Central memory CD8-positive, alpha-beta T cell (primary cell): ENCODE data around the gene SP140L.
A peak's percentile ranks its signal among the peaks of the same experiment; 100 is the strongest.
"Not testable (repeated sequence)": the region's sequence is repeated elsewhere in the genome, so short reads cannot be mapped to it uniquely, and the experiment has no call there.

Source experiments
- ATAC-seq: fragments of 150-1000 bp; cut with Tn5 transposase; replicated peaks from 2 replicates; pipeline ENCODE4 v1.10.0; 2022; ENCODE audit warnings: mild to moderate bottlenecking, moderate FRiP score, moderate number of reproducible peaks; ENCODE audit not compliant: poor library complexity, severe bottlenecking; ENCODE audit errors: extremely low read depth
- DNase-seq, 2 donors: peaks; one replicate each; pipeline ENCODE4 v3.0.0; 2021; ENCODE audit warnings: low spot score in 2 of 2
- H3K27ac Mint-ChIP-seq: one replicate; pipeline ENCODE4 v1.8.0; 2022; ENCODE audit warnings: low read depth, mild to moderate bottlenecking, moderate library complexity, mixed read lengths
- H3K27me3 Mint-ChIP-seq: one replicate; pipeline ENCODE4 v1.8.0; 2022; ENCODE audit warnings: mixed read lengths
- H3K36me3 Mint-ChIP-seq: one replicate; pipeline ENCODE4 v1.8.0; 2022; ENCODE audit warnings: mild to moderate bottlenecking, moderate library complexity, mixed read lengths; ENCODE audit not compliant: insufficient read depth
- H3K4me1 Mint-ChIP-seq: one replicate; pipeline ENCODE4 v1.8.0; 2022; ENCODE audit warnings: mixed read lengths
- H3K4me3 Mint-ChIP-seq: one replicate; pipeline ENCODE4 v1.8.0; 2022; ENCODE audit warnings: mild to moderate bottlenecking, moderate library complexity, mixed read lengths
- H3K9me3 Mint-ChIP-seq: one replicate; pipeline ENCODE4 v1.8.0; 2022; ENCODE audit warnings: mixed read lengths

Gene SP140L

GRCh38 chr2:230326453-230327417, at the start of gene SP140L:
Gene SP140L, plus strand, starts transcription at chr2:230327193. Its CDS starts 77 bp downstream, at chr2:230327270.
- Mint-ChIP-seq H3K4me3 (peak within 1 kb of the TSS; percentile 98), H3K36me3 (peaks cover 30% of the 10 kb centered on the region), H3K9me3 (no peaks in the 10 kb centered on the region), H3K4me1 (peaks cover 70% of the 10 kb centered on the region), H3K27ac (peak within 1 kb of the TSS; percentile 98), H3K27me3 (no peaks in the 10 kb centered on the region)
- ATAC-seq (peak; percentile 100), DNase-seq (peak; percentile 51 to 64)

GRCh38 chr2:230282936-230283335, 44.1 kb upstream of the SP140L start:
- H3K27me3 Mint-ChIP-seq, result no peaks in the 10 kb centered on the region
- peaks cover 20% of the 10 kb centered on the region for H3K36me3 Mint-ChIP-seq
- no peak for DNase-seq
- no peaks in the 10 kb centered on the region for H3K9me3 Mint-ChIP-seq
- H3K4me1 Mint-ChIP-seq, result peaks cover 16% of the 10 kb centered on the region
- ATAC-seq, result no peak
- no peak overlapping the region for H3K4me3 Mint-ChIP-seq
- H3K27ac Mint-ChIP-seq, result no peak overlapping the region

GRCh38 chr2:230286048-230286447, 40.9 kb upstream of the SP140L start:
- no peak overlapping the region for H3K27ac Mint-ChIP-seq
- no peak for DNase-seq
- ATAC-seq, result no peak
- H3K9me3 Mint-ChIP-seq, result peaks cover 6% of the 10 kb centered on the region
- no peaks in the 10 kb centered on the region for H3K27me3 Mint-ChIP-seq
- H3K4me1 Mint-ChIP-seq, result peaks cover 23% of the 10 kb centered on the region
- H3K36me3 Mint-ChIP-seq, result peaks cover 41% of the 10 kb centered on the region
- H3K4me3 Mint-ChIP-seq, result no peak overlapping the region

GRCh38 chr2:230289311-230289710, 37.7 kb upstream of the SP140L start:
- H3K4me3 Mint-ChIP-seq, result peak overlapping the region; percentile 37
- peaks cover 23% of the 10 kb centered on the region for H3K4me1 Mint-ChIP-seq
- DNase-seq, H3K27ac Mint-ChIP-seq, ATAC-seq, H3K27me3 Mint-ChIP-seq, H3K9me3 Mint-ChIP-seq: not testable (repeated sequence)
- H3K36me3 Mint-ChIP-seq, result peaks cover 51% of the 10 kb centered on the region

- DNase-seq (no peak), ATAC-seq (no peak)
- Mint-ChIP-seq H3K36me3 (peaks cover 53% of the 10 kb centered on the region), H3K9me3 (no peaks in the 10 kb centered on the region), H3K27ac (no peak overlapping the region), H3K4me1 (no peaks in the 10 kb centered on the region), H3K4me3 (no peak overlapping the region), H3K27me3 (no peaks in the 10 kb centered on the region)
Observed at GRCh38 chr2:230295192-230295591, 31.8 kb upstream of the SP140L start.

DNA sequence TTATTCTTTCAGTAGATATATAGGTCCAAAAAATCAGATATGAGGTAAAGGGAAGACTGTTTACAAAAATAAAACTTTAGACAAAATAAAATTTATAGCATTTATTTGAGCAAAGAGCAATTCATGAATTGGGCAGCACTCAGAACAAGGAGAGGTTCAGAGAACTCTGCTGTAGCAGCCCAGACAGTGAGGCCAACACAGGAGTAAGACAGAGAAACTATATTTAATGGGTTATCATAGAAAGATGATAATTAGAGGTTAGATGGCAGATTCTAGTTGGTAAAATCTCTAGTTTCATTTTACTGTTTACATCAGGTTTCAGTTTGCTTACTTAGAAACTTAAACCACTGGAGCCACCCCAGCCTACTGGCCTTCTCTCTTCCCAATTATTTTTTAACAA, 30.1 kb upstream of the SP140L start:
- peak overlapping the region; percentile 29 for H3K27ac Mint-ChIP-seq
- H3K27me3 Mint-ChIP-seq, result no peaks in the 10 kb centered on the region
- H3K9me3 Mint-ChIP-seq, result no peaks in the 10 kb centered on the region
- peaks cover 49% of the 10 kb centered on the region for H3K36me3 Mint-ChIP-seq
- DNase-seq, result no peak
- H3K4me3 Mint-ChIP-seq, result no peak overlapping the region
- peaks cover 4% of the 10 kb centered on the region for H3K4me1 Mint-ChIP-seq
- no peak for ATAC-seq

GRCh38 chr2:230299618-230300017, 27.4 kb upstream of the SP140L start:
- Mint-ChIP-seq H3K36me3 (peaks cover 35% of the 10 kb centered on the region), H3K4me3 (no peak overlapping the region), H3K27me3 (no peaks in the 10 kb centered on the region), H3K9me3 (peaks cover 7% of the 10 kb centered on the region), H3K27ac (no peak overlapping the region), H3K4me1 (peaks cover 5% of the 10 kb centered on the region)
- DNase-seq, result no peak
- no peak for ATAC-seq

- Mint-ChIP-seq H3K27ac (no peak overlapping the region), H3K9me3 (peaks cover 7% of the 10 kb centered on the region), H3K4me3 (no peak overlapping the region), H3K4me1 (peaks cover 9% of the 10 kb centered on the region), H3K27me3 (no peaks in the 10 kb centered on the region), H3K36me3 (peaks cover 6% of the 10 kb centered on the region)
- DNase-seq, result no peak
- ATAC-seq, result no peak
Observed at GRCh38 chr2:230305416-230306275, 21.3 kb upstream of the SP140L start.

GRCh38 chr2:230306474-230306873, 20.5 kb upstream of the SP140L start:
- Mint-ChIP-seq H3K36me3 (peaks cover 6% of the 10 kb centered on the region), H3K27me3 (no peaks in the 10 kb centered on the region)

DNA sequence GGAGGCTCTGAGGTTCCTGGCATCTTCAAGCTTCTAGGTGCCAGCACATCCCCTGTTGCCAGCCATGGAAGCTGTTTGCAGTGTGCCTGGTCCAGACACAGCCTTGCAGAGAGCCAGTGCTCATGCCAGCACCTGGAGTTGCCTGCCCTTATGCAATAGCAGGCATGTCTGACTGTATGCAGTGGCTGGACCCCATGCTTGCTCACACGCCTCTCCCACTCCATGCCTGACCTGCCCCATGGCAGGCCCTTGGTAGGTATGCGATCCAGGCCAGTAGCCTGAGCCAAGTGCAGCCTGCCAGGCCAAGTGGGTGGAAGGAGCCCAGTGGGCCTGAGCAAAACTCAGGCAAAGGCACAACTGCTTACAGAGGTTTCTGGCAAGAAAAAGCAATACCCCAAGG, 19.5 kb upstream of the SP140L start:
- peaks cover 4% of the 10 kb centered on the region for H3K4me1 Mint-ChIP-seq
- DNase-seq (no peak), ATAC-seq (no peak)
- no peaks in the 10 kb centered on the region for H3K27me3 Mint-ChIP-seq
- H3K27ac Mint-ChIP-seq, result no peak overlapping the region
- H3K4me3 Mint-ChIP-seq, result no peak overlapping the region
- peaks cover 12% of the 10 kb centered on the region for H3K36me3 Mint-ChIP-seq
- peaks cover 7% of the 10 kb centered on the region for H3K9me3 Mint-ChIP-seq

More at GRCh38 chr2:230306474-230306873, 20.5 kb upstream of the SP140L start:
- Mint-ChIP-seq H3K4me3 (no peak overlapping the region), H3K27ac (no peak overlapping the region), H3K9me3 (peaks cover 7% of the 10 kb centered on the region), H3K4me1 (peaks cover 9% of the 10 kb centered on the region)
- ATAC-seq (no peak), DNase-seq (no peak)

DNA sequence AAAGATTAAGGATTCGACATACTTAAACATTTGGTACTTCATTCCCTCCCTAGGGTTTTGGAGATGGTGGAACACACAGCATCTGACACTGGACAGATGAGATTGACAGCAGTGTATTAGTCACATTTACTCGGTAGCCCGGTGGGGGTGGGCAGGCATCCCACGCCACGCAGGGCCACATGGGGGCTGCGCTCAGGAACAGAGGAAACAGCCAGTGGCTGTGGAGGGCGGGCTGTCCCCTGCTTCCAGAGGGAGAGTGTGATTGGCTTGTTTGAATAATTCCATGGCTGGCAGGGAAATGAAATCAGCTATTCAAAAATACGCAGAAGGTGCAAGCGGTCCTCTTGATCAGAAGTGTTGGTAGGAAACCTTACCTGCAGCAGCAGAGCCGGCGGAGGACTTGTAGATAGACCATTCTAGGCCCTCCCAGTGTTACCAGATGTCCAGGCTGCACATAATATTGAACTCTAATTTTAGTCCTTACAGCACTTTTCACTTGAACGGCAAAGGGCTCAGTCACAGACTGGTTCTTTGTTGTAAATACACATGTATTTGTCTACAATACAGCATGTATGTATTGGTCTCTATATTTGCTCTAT, 18.5 kb upstream of the SP140L start:
- DNase-seq (no peak), ATAC-seq (no peak)
- peaks cover 10% of the 10 kb centered on the region for H3K4me1 Mint-ChIP-seq
- H3K27ac Mint-ChIP-seq, result no peak overlapping the region
- H3K4me3 Mint-ChIP-seq, result no peak overlapping the region
- H3K9me3 Mint-ChIP-seq, result no peaks in the 10 kb centered on the region
- H3K27me3 Mint-ChIP-seq, result no peaks in the 10 kb centered on the region
- peaks cover 16% of the 10 kb centered on the region for H3K36me3 Mint-ChIP-seq

GRCh38 chr2:230310792-230311191, 16.2 kb upstream of the SP140L start:
- H3K4me3 Mint-ChIP-seq, DNase-seq, H3K27me3 Mint-ChIP-seq, ATAC-seq, H3K9me3 Mint-ChIP-seq, H3K27ac Mint-ChIP-seq: not testable (repeated sequence)
- peaks cover 22% of the 10 kb centered on the region for H3K4me1 Mint-ChIP-seq
- H3K36me3 Mint-ChIP-seq, result peaks cover 19% of the 10 kb centered on the region
